SHP77 (cell line): ENCODE results near the gene SYNJ1.

Source experiments
- DNase-seq, 2 experiments: peaks; one replicate each; lab custom pipeline; 2025; lab: John Stamatoyannopoulos, UW

SYNJ1 gene

DNA sequence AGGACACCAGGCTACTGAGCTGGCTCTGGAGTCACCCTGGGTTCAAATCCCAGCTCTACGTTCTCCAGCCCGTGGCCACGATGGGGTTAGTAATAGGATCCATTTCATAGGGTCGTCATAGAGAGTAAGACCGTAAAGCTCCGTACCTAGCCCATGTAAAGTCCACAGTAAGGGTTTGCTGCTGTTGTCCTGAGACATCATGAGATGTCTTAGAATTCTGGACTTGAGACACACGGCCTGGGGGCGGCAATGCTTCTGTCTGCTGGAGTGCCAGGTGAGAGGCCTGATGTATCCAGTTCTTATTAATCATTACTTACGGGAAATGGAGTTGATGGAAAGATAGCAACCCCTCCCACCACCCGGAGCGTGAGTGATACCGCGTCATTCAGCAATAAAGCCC, 146.1 kb downstream of the SYNJ1 start:
- DNase-seq, result no peak

GRCh38 chr21:32580949-32581348, 146.9 kb downstream of the SYNJ1 start:
- no peak for DNase-seq
